ENCODE data around the gene ARHGEF10L. TPM values are rescaled to one million over a fixed set of nuclear protein-coding genes. Genes with fewer than 3 reads are reported as not detected.

ARHGEF10L gene
- polyA plus RNA-seq, 1 donor, result 85.1 TPM

GRCh38 chr1:17521946-17522612, 17.4 kb upstream of the ARHGEF10L start:
- no CpG with 5 or more reads among the region's 19 CpGs for WGBS (ENCODE audit: insufficient coverage, low lambda C conversion rate)
- H3K9me3 ChIP-seq (ENCODE audit: control insufficient read depth, low read depth, low read length), result no peaks in the 10 kb centered on the region
- no peak overlapping the region for H3K4me3 ChIP-seq (ENCODE audit: low read length)
- no peaks in the 10 kb centered on the region for H3K27me3 ChIP-seq (ENCODE audit: control insufficient read depth, insufficient read depth, low read length)
- no peak overlapping the region for H3K27ac ChIP-seq (ENCODE audit: low read length)
- DNase-seq, result no peak
- peaks cover 13% of the 10 kb centered on the region for H3K4me1 ChIP-seq (ENCODE audit: control insufficient read depth, insufficient read depth, low read length)
- no peaks in the 10 kb centered on the region for H3K36me3 ChIP-seq (ENCODE audit: control insufficient read depth, insufficient read depth, low read length)

GRCh38 chr1:17523321-17524041, 16.0 kb upstream of the ARHGEF10L start:
- no peaks in the 10 kb centered on the region for H3K9me3 ChIP-seq (ENCODE audit: control insufficient read depth, low read depth, low read length)
- no peak overlapping the region for H3K4me3 ChIP-seq (ENCODE audit: low read length)
- no peaks in the 10 kb centered on the region for H3K36me3 ChIP-seq (ENCODE audit: control insufficient read depth, insufficient read depth, low read length)
- no peak for DNase-seq
- H3K27ac ChIP-seq (ENCODE audit: low read length), result no peak overlapping the region
- WGBS (ENCODE audit: insufficient coverage, low lambda C conversion rate), result no CpG with 5 or more reads among the region's 7 CpGs
- no peaks in the 10 kb centered on the region for H3K27me3 ChIP-seq (ENCODE audit: control insufficient read depth, insufficient read depth, low read length)
- peaks cover 12% of the 10 kb centered on the region for H3K4me1 ChIP-seq (ENCODE audit: control insufficient read depth, insufficient read depth, low read length)

GRCh38 chr1:17524645-17525044, 14.9 kb upstream of the ARHGEF10L start:
- peaks cover 12% of the 10 kb centered on the region for H3K4me1 ChIP-seq (ENCODE audit: control insufficient read depth, insufficient read depth, low read length)
- H3K36me3 ChIP-seq (ENCODE audit: control insufficient read depth, insufficient read depth, low read length), result no peaks in the 10 kb centered on the region
- H3K27ac ChIP-seq (ENCODE audit: low read length), result no peak overlapping the region
- H3K27me3 ChIP-seq (ENCODE audit: control insufficient read depth, insufficient read depth, low read length), result no peaks in the 10 kb centered on the region
- no peaks in the 10 kb centered on the region for H3K9me3 ChIP-seq (ENCODE audit: control insufficient read depth, low read depth, low read length)
- no CpG with 5 or more reads among the region's 2 CpGs for WGBS (ENCODE audit: insufficient coverage, low lambda C conversion rate)
- no peak for DNase-seq
- no peak overlapping the region for H3K4me3 ChIP-seq (ENCODE audit: low read length)

DNA sequence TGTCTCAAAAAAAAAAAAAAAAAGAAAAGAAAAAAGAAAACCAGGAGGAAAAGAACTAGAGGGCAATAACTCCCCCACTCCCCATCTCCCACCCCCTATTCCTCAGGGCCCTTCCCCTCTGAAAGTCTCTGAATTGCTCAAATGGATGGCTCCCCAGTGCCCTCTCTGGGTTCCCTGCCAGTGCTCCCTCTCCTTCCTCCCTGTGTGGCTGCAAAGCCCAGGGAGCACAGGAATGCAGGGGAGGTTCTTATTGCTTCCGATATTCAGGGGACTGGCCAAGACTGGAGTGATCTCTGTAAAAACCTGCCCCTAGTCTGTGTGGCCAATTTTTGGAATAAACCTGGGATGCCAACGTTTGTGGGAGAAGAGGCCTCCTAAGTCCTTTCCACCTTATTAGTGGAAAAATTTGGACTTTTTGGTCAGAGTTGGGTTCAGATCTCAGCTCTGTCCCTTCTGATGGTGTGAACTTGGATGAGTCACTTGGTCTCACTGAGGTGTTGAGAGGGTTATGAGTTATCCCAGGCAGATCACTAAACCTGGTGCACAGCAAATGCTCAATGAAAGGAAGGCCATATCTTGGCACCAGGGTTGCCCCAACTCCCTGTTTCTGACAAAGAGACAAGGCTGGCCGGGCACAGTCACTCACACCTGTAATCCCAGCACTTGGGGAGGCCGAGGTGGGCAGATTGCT, 13.4 kb upstream of the ARHGEF10L start:
- Histone ChIP-seq H3K4me1 (ENCODE audit: control insufficient read depth, insufficient read depth, low read length) (peaks cover 7% of the 10 kb centered on the region), H3K36me3 (ENCODE audit: control insufficient read depth, insufficient read depth, low read length) (no peaks in the 10 kb centered on the region), H3K4me3 (ENCODE audit: low read length) (no peak overlapping the region), H3K27ac (ENCODE audit: low read length) (no peak overlapping the region), H3K27me3 (ENCODE audit: control insufficient read depth, insufficient read depth, low read length) (no peaks in the 10 kb centered on the region), H3K9me3 (ENCODE audit: control insufficient read depth, low read depth, low read length) (no peaks in the 10 kb centered on the region)
- no CpG with 5 or more reads among the region's 4 CpGs for WGBS (ENCODE audit: insufficient coverage, low lambda C conversion rate)
- DNase-seq, result no peak

DNA sequence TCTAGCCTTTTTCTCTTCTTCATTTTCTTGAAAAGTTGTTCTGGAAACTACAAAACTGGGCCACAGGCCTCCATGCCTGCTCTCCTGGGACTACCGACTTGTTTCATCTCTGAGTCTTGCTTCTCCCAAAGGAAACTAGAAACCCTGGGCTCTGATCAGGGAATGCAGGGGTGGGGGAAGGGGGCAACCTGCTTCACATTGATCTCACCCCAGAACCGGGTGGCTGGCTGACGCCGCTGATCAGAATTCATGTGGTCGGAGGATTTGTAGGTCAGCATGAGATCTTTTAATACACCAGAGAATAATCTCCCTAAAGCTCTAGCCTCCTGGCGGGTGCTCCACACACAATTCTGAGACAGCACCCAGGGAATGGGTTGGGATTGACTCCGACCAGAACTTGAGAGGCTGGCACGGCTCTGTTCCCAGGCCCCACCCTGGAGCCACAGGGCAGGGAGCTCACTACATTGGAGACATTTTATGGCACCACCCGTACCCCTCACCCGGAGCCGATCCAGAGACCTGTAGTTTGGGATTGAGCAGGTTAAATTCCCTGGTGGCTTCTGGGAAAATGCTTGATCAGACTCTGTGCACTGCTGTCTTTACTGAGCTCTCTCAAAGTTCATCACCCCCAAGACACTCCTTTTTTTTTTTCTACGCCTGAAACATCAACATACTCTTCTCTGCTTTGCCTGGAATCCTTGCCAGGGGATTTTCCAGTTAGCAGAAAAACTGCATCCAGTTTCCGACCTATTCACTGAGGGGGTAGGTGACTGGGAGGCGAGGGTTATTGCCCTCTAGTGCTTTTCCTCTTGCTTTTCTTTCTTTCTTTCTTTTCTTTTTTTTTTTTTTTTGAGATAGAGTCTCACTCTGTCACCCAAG, 12.2 kb upstream of the ARHGEF10L start:
- DNase-seq, result peak in 1 of 2 donors; percentile 55
- WGBS (ENCODE audit: insufficient coverage, low lambda C conversion rate), result 0% methylated on average over 1 of the region's 14 CpGs
- Histone ChIP-seq H3K9me3 (ENCODE audit: control insufficient read depth, low read depth, low read length) (no peaks in the 10 kb centered on the region), H3K27ac (ENCODE audit: low read length) (no peak overlapping the region), H3K4me1 (ENCODE audit: control insufficient read depth, insufficient read depth, low read length) (peaks cover 8% of the 10 kb centered on the region), H3K27me3 (ENCODE audit: control insufficient read depth, insufficient read depth, low read length) (no peaks in the 10 kb centered on the region), H3K36me3 (ENCODE audit: control insufficient read depth, insufficient read depth, low read length) (no peaks in the 10 kb centered on the region), H3K4me3 (ENCODE audit: low read length) (no peak overlapping the region)

- peaks cover 8% of the 10 kb centered on the region for H3K4me1 ChIP-seq (ENCODE audit: control insufficient read depth, insufficient read depth, low read length)
Measured at GRCh38 chr1:17529381-17529780, 10.1 kb upstream of the ARHGEF10L start.

DNA sequence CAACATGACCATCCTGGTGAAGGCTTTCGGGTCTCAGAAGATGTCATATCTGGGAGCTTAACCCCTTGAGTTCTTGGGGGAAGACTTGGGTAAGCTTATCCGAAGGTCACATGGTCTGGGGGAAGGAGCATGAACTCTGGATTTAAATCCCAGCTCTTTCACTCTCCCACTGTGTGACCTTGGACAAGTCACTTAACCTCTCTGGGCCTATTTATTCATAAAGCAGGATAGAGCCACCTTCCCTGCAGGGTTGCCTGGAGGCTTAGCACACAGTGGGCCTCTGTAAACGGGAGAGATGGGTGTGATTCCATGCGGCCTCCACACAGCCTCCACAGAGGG, 8.2 kb upstream of the ARHGEF10L start:
- no CpG with 5 or more reads among the region's 4 CpGs for WGBS (ENCODE audit: insufficient coverage, low lambda C conversion rate)
- no peak for DNase-seq
- H3K27me3 ChIP-seq (ENCODE audit: control insufficient read depth, insufficient read depth, low read length), result no peaks in the 10 kb centered on the region
- H3K36me3 ChIP-seq (ENCODE audit: control insufficient read depth, insufficient read depth, low read length), result no peaks in the 10 kb centered on the region
- no peaks in the 10 kb centered on the region for H3K9me3 ChIP-seq (ENCODE audit: control insufficient read depth, low read depth, low read length)
- no peak overlapping the region for H3K4me3 ChIP-seq (ENCODE audit: low read length)
- H3K27ac ChIP-seq (ENCODE audit: low read length), result no peak overlapping the region
- peaks cover 15% of the 10 kb centered on the region for H3K4me1 ChIP-seq (ENCODE audit: control insufficient read depth, insufficient read depth, low read length)

More at GRCh38 chr1:17529381-17529780, 10.1 kb upstream of the ARHGEF10L start:
- Histone ChIP-seq H3K27ac (ENCODE audit: low read length) (no peak overlapping the region), H3K36me3 (ENCODE audit: control insufficient read depth, insufficient read depth, low read length) (no peaks in the 10 kb centered on the region), H3K27me3 (ENCODE audit: control insufficient read depth, insufficient read depth, low read length) (no peaks in the 10 kb centered on the region), H3K9me3 (ENCODE audit: control insufficient read depth, low read depth, low read length) (no peaks in the 10 kb centered on the region), H3K4me3 (ENCODE audit: low read length) (no peak overlapping the region)
- no peak for DNase-seq

GRCh38 chr1:17531682-17532487, 7.6 kb upstream of the ARHGEF10L start:
- Histone ChIP-seq H3K36me3 (ENCODE audit: control insufficient read depth, insufficient read depth, low read length) (no peaks in the 10 kb centered on the region), H3K4me3 (ENCODE audit: low read length) (no peak overlapping the region), H3K27ac (ENCODE audit: low read length) (peak overlapping the region; percentile 24), H3K9me3 (ENCODE audit: control insufficient read depth, low read depth, low read length) (no peaks in the 10 kb centered on the region), H3K4me1 (ENCODE audit: control insufficient read depth, insufficient read depth, low read length) (peaks cover 16% of the 10 kb centered on the region), H3K27me3 (ENCODE audit: control insufficient read depth, insufficient read depth, low read length) (no peaks in the 10 kb centered on the region)
- DNase-seq, result peak in 1 of 2 donors; percentile 63
- no CpG with 5 or more reads among the region's 8 CpGs for WGBS (ENCODE audit: insufficient coverage, low lambda C conversion rate)

- no CpG with 5 or more reads among the region's 4 CpGs for WGBS (ENCODE audit: insufficient coverage, low lambda C conversion rate)
- Histone ChIP-seq H3K9me3 (ENCODE audit: control insufficient read depth, low read depth, low read length) (no peaks in the 10 kb centered on the region), H3K27me3 (ENCODE audit: control insufficient read depth, insufficient read depth, low read length) (no peaks in the 10 kb centered on the region), H3K4me3 (ENCODE audit: low read length) (no peak overlapping the region), H3K4me1 (ENCODE audit: control insufficient read depth, insufficient read depth, low read length) (peaks cover 16% of the 10 kb centered on the region), H3K36me3 (ENCODE audit: control insufficient read depth, insufficient read depth, low read length) (no peaks in the 10 kb centered on the region), H3K27ac (ENCODE audit: low read length) (no peak overlapping the region)
- no peak for DNase-seq
Measured at GRCh38 chr1:17533201-17533600, 6.3 kb upstream of the ARHGEF10L start.
